SK-N-SH (cell line): ENCODE measurements around the gene ZNF750. TPM values are rescaled to one million over a fixed set of nuclear protein-coding genes. Genes with fewer than 3 reads are reported as not detected.

Experiments used
- CTCF ChIA-PET: fragments of 300-600, 350-600 bp; formaldehyde crosslinking; extraction: SDS; loops from one replicate; lab custom pipeline; 2021; lab: Yijun Ruan, JAX
- POLR2A ChIA-PET: fragments of 350-600 bp; sonication (Branson Sonifier 250); formaldehyde crosslinking; extraction: SDS; loops from one replicate; lab custom pipeline; 2020; ENCODE audit warnings: antibody characterized with exemption, inconsistent platforms; lab: Yijun Ruan, JAX
- DNase-seq: peaks from one replicate; pipeline ENCODE4 v3.0.0; 2012
- H2AFZ ChIP-seq: fragments of 200-600 bp; sonication (generic); 2 replicates; pipeline ENCODE4 v1.8.1; 2016; ENCODE audit warnings: antibody characterized with exemption, mild to moderate bottlenecking, low read depth
- H3F3A ChIP-seq: fragments of 200-600 bp; sonication (generic); replicated peaks from 2 replicates; pipeline ENCODE3; 2016; ENCODE audit warnings: antibody characterized with exemption, mild to moderate bottlenecking; ENCODE audit not compliant: insufficient read depth
- H3K27ac ChIP-seq, 2 experiments: fragments of 200-500 bp in 1 of 2; fragments of 200-600 bp in 1 of 2; sonication (Bioruptor generic) in 1 of 2; sonication (generic), shearing (Covaris generic) in 1 of 2; 2 replicates each; pipeline versions ENCODE4 v1.5.1 to v1.6.1; 2014 to 2016; ENCODE audit warnings: low read depth in 2 of 2, inconsistent platforms in 1 of 2, low read length in 1 of 2, mild to moderate bottlenecking in 1 of 2, mixed read lengths in 1 of 2
- H3K27me3 ChIP-seq: fragments of 200-600 bp; sonication (generic), shearing (Covaris generic); 2 replicates; pipeline ENCODE4 v1.6.1; 2016; ENCODE audit warnings: mixed run types; ENCODE audit not compliant: insufficient read depth
- H3K36me3 ChIP-seq, 2 experiments: fragments of 200-500 bp in 1 of 2; fragments of 200-600 bp in 1 of 2; sonication (Bioruptor generic) in 1 of 2; sonication (generic) in 1 of 2; replicated peaks in 1 of 2; 2 replicates each; pipeline versions ENCODE3 to v1.5.1; 2014 to 2016; ENCODE audit warnings: low read length in 1 of 2, mild to moderate bottlenecking in 1 of 2; ENCODE audit not compliant: insufficient read depth in 2 of 2, control insufficient read depth in 1 of 2
- H3K4me1 ChIP-seq, 2 experiments: fragments of 200-500 bp in 1 of 2; fragments of 200-600 bp in 1 of 2; sonication (Bioruptor generic) in 1 of 2; sonication (generic), shearing (Covaris generic) in 1 of 2; 2 replicates each; pipeline versions ENCODE4 v1.5.1 to v1.6.1; 2014 to 2016; ENCODE audit warnings: low read depth in 1 of 2, low read length in 1 of 2, mixed run types in 1 of 2; ENCODE audit not compliant: insufficient read depth in 2 of 2, control insufficient read depth in 1 of 2
- H3K4me2 ChIP-seq: fragments of 200-600 bp; sonication (generic), shearing (Covaris generic); 2 replicates; pipeline ENCODE4 v1.6.1; 2017; ENCODE audit warnings: mixed run types
- H3K4me3 ChIP-seq, 2 experiments: fragments of 200-500 bp in 1 of 2; fragments of 200-600 bp in 1 of 2; sonication (Bioruptor generic) in 1 of 2; sonication (generic), shearing (Covaris generic) in 1 of 2; 2 replicates each; pipeline versions ENCODE4 v1.5.1 to v1.8.1; 2014 to 2016; ENCODE audit warnings: low read depth in 2 of 2, inconsistent platforms in 1 of 2, low read length in 1 of 2, mild to moderate bottlenecking in 1 of 2, mixed read lengths in 1 of 2, moderate library complexity in 1 of 2
- H3K79me2 ChIP-seq: fragments of 200-600 bp; sonication (generic); 2 replicates; pipeline ENCODE4 v1.8.1; 2017; ENCODE audit warnings: mild to moderate bottlenecking; ENCODE audit not compliant: insufficient read depth
- H3K9ac ChIP-seq: fragments of 200-600 bp; sonication (generic); 2 replicates; pipeline ENCODE4 v1.6.1; 2017; ENCODE audit warnings: mixed run types
- H3K9me2 ChIP-seq: fragments of 200-600 bp; sonication (generic); 2 replicates; pipeline ENCODE4 v1.6.1; 2017; ENCODE audit warnings: mixed run types
- H3K9me3 ChIP-seq: fragments of 200-600 bp; sonication (generic); 2 replicates; pipeline ENCODE4 v1.6.1; 2017; ENCODE audit warnings: mixed run types, mild to moderate bottlenecking, moderate library complexity
- H4K20me1 ChIP-seq: fragments of 200-600 bp; sonication (generic); 2 replicates; pipeline ENCODE4 v1.6.1; 2017; ENCODE audit warnings: mild to moderate bottlenecking, mixed run types; ENCODE audit not compliant: insufficient read depth
- CHD2 ChIP-seq: fragments of 150-350 bp; IDR thresholded peaks from 2 replicates; pipeline ENCODE4 v1.6.1; 2018; ENCODE audit warnings: low read length; ENCODE audit not compliant: partially characterized antibody
- EP300 ChIP-seq, 2 experiments: IDR thresholded peaks; 2 replicates each; pipeline versions ENCODE4 v1.4.0 to v1.6.1; 2012; ENCODE audit warnings: borderline replicate concordance in 1 of 2, low read depth in 1 of 2, low read length in 1 of 2
- FOSL2 ChIP-seq: IDR thresholded peaks from 2 replicates; pipeline ENCODE4 v1.4.0; 2012; ENCODE audit warnings: low read depth, mild to moderate bottlenecking, moderate library complexity, borderline replicate concordance
- GATA2 ChIP-seq: sonication (generic); formaldehyde crosslinking; IDR thresholded peaks from 2 replicates; pipeline ENCODE4 v1.5.0; 2020; ENCODE audit warnings: mild to moderate bottlenecking, missing genetic modification reagents
- IRF3 ChIP-seq: fragments of 150-350 bp; IDR thresholded peaks from 2 replicates; pipeline ENCODE4 v1.6.1; 2016; ENCODE audit warnings: mild to moderate bottlenecking, low read depth, low read length
- MEF2A ChIP-seq: IDR thresholded peaks from 2 replicates; pipeline ENCODE4 v1.4.0; 2012; ENCODE audit warnings: low read depth, borderline replicate concordance
- POLR2AphosphoS5 ChIP-seq: IDR thresholded peaks from 2 replicates; pipeline ENCODE4 v1.6.1; 2012; ENCODE audit warnings: low read depth, low read length
- RAD21 ChIP-seq: IDR thresholded peaks from 2 replicates; pipeline ENCODE4 v1.6.1; 2012; ENCODE audit warnings: mild to moderate bottlenecking, low read length
- RXRA ChIP-seq: IDR thresholded peaks from 2 replicates; pipeline ENCODE4 v1.4.0; 2012; ENCODE audit warnings: low read depth, mild to moderate bottlenecking, borderline replicate concordance
- TEAD4 ChIP-seq: IDR thresholded peaks from 2 replicates; pipeline ENCODE4 v1.4.0; 2012; ENCODE audit warnings: mild to moderate bottlenecking, borderline replicate concordance; ENCODE audit not compliant: insufficient read depth
- WGBS: methylation state at CpG from one replicate; pipeline ENCODE4 v1.1.6; 2017; ENCODE audit warnings: low lambda C conversion rate; 5-methylcytosine and 5-hydroxymethylcytosine counted together
- polyA plus RNA-seq, 3 experiments: library from polyadenylated mRNA; depleted of rRNA; stranded (reverse); fragments of >200 nt; gene quantifications; 2 replicates each; pipeline ENCODE4 v1.2.3, GENCODE V29; 2012

The ZNF750 gene
- polyA plus RNA-seq, 1 of the 3 experiments (the other 2 are of a cell fraction) = not detected

GRCh38 chr17:82841921-82842596, 2.2 kb upstream of the ZNF750 start:
- DNase-seq = no peak
- CTCF ChIA-PET = interaction anchor here (1.3 to 4.6 kb wide), 3 partner anchors 12 to 72 kb away, joined by 3 to 17 read pairs (median 7); no protein-coding TSS in a partner anchor
- Histone ChIP-seq H3K4me2 (no peak overlapping the region), H3K79me2 (no peaks in the 10 kb centered on the region), H2AFZ (no peak overlapping the region), H4K20me1 (no peaks in the 10 kb centered on the region), H3K4me1 (peaks cover 0 to 9% of the 10 kb centered on the region in 2 experiments; a peak in 1 of 4 replicates), H3K9me2 (no peaks in the 10 kb centered on the region), H3K36me3 (peaks cover 0 to 4% of the 10 kb centered on the region in 2 experiments), H3K27me3 (no peaks in the 10 kb centered on the region), H3F3A (no peaks in the 10 kb centered on the region), H3K9ac (no peak overlapping the region), H3K9me3 (no peaks in the 10 kb centered on the region), H3K4me3 (no peak overlapping the region), H3K27ac (no peak overlapping the region)
- no peak for TF ChIP-seq EP300 (IDR thresholded peaks at IDR 0.05; ENCODE audit: borderline replicate concordance in 1 of 2, low read depth in 1 of 2, low read length in 1 of 2)
- 89% methylated on average over 15 of the region's 16 CpGs for WGBS
- POLR2A ChIA-PET = no interaction called here

DNA sequence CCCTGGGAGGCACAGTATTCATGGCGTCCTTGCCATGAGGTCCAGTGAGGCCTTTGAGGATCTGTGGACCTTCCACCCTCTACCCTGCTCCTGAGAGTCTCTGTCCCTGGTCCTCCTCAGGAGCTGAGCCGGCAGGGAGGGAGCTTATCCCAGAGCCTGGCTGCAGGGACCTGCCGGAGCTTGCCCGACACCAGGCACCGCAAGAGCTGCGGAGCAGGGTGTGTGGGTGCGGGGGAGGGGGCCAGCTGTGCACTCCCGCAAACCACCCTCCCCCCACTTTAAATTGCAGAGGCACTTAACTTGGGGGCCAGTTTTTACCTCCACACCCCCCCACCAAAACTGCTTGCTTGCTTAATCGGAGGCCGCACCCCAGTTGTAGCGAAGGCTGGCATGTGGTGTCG, 609 bp upstream of the ZNF750 start:
- Histone ChIP-seq H3K9me3 (no peaks in the 10 kb centered on the region), H3K36me3 (peaks cover 8 to 9% of the 10 kb centered on the region in 2 experiments), H3K27ac (no peak overlapping the region; a peak in 1 of 4 replicates), H4K20me1 (no peaks in the 10 kb centered on the region), H3K4me2 (no peak overlapping the region), H3K9me2 (no peaks in the 10 kb centered on the region), H3K27me3 (no peaks in the 10 kb centered on the region), H3K9ac (no peak overlapping the region), H2AFZ (no peak overlapping the region), H3K4me1 (peaks cover 0 to 9% of the 10 kb centered on the region in 2 experiments; a peak in 1 of 4 replicates), H3F3A (no peaks in the 10 kb centered on the region), H3K79me2 (no peaks in the 10 kb centered on the region), H3K4me3 (no peak overlapping the region)
- DNase-seq = no peak
- ChIA-PET POLR2A (no interaction called here), CTCF (interaction anchor here (1.2 to 4.6 kb wide), 4 partner anchors 10 to 65 kb away, joined by 3 to 17 read pairs (median 6); no protein-coding TSS in a partner anchor)
- TF ChIP-seq IRF3 (no peak), CHD2 (no peak), GATA2 (CRISPR knock-in tag) (no peak), POLR2AphosphoS5 (no peak), RAD21 (no peak), FOSL2 (no peak), TEAD4 (no peak), RXRA (no peak), MEF2A (no peak)
- WGBS = 96% methylated on average over 9 of the region's 12 CpGs
